GOT3 (cell line): Measurements from ENCODE around the gene LPO.

Experiments
- DNase-seq: peaks from one replicate; lab custom pipeline; 2025; ENCODE audit warnings: mixed read lengths; lab: John Stamatoyannopoulos, UW

Gene LPO

DNA sequence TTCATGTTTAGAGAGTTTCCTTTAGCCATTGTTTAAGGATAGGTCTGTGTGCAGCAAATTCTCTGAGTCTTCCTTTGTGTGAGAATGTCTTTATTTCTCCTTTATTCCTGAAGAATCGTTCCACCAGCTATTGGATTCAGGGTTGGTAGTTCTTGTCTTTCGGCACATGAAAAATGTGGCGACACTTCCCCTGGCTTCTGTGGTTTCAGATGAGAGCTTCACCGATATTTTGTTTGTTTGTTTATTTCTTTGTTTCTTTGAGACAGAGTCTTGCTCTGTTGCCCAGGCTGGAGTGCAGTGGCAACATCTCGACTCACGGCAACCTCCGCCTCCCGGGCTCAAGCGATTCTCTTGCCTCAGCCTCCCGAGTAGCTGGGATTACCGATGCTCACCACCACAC lies 23.8 kb downstream of the LPO start:
- DNase-seq = no peak

DNA sequence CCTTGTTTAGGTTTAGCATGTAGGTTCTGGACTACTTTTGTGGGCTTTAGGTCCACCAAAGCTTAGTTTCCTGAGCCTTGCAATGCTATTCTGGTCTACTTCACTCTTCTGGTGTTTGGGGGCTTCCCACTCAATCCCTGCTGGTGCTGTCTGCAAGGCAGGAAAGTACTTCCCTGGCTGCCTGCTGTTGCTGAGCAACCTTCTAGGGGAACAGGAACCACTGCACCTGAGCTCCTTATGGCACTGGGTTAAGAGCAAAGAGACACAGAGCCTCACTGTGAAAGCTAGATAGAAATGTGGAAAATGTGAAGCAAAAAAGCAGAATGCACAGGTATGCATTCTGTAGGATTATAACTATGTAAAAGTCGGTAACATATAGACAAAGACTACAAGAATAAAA lies 25.4 kb downstream of the LPO start:
- no peak for DNase-seq

DNA sequence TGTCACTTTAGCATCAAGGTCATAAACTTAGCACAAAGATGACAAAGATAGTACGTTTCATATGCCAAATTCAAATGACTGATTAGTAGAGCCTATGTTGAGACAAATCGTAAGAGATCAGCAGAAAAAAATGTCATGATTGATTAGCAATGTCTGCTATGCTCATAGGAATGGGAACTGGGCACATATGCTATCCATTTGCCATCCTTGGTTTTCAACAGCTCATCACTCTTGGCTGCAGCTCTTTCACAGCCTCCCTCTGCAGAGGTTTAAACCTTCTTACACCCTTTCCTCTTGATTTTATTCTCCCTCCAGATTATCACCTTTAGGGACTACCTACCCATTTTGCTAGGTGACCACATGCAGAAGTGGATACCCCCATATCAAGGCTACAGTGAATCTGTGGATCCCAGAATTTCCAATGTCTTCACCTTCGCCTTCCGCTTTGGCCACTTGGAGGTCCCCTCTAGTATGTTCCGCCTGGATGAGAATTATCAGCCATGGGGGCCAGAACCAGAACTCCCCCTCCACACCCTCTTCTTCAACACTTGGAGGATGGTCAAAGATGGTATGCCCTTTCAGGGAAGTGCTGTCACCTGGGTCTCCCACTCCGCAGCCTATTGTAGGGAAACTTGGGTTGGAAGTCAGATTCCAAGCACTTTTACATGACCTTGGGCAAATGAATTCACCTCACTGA lies 26.2 kb downstream of the LPO start:
- DNase-seq = no peak

DNA sequence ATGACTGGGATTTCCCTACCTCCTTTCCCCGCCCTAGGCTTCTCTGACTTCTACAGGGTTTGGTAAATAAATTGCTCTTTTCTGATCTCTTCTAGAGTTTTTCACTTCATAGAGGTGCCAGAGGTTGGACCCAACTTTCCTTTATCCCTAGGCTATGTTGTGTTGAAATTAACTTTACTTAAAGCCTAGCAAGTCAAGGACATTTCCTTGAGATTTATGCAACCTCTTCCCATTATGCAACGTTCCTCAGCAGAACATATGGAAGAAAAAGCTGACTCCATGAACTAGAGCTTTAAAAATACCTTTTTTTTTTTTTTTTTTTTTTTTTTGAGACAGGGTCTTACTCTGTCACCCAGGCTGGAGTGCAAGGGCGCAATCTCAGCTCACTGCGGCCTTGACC lies 26.9 kb downstream of the LPO start:
- DNase-seq = no peak

DNA sequence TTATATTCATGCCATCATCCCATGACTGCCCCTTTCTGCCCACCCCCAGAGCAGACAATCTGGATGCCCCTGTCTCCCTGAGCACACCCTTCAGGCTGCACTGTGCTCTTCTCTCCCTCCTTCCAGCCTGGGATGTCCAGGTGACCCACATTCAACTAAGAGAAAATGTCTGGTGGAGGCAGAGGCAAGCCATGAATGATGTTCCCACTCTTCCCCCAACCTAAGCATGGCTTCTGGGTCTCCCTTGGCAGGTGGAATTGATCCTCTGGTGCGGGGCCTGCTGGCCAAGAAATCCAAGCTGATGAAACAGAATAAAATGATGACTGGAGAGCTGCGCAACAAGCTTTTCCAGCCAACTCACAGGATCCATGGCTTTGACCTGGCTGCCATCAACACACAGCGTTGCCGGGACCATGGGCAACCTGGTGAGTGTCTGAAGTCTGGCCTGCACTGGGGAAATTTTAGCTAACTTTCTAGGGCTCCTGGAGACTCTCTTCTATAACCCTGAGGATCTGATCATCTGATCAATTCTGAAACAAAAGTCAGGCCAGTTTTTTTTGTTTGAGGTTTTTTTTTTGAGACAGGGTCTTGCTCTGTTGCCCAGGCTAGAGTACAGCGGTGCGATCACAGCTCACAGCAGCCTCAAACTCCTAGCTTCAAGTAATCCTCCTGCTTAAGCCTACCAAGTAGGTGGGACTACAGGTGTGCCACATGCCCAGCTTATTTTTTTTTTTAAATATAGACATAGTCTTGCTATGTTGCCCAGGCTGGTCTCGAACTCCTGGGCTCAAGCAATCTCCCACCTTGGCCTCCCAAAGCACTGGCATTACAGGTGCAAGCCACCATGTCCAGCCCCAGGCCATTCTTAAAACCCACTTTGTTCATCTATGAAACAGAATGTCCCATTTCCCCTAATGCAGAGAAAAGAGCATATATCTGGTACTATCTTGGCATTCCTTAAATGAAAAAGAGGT lies 27.8 kb downstream of the LPO start:
- DNase-seq = no peak

DNA sequence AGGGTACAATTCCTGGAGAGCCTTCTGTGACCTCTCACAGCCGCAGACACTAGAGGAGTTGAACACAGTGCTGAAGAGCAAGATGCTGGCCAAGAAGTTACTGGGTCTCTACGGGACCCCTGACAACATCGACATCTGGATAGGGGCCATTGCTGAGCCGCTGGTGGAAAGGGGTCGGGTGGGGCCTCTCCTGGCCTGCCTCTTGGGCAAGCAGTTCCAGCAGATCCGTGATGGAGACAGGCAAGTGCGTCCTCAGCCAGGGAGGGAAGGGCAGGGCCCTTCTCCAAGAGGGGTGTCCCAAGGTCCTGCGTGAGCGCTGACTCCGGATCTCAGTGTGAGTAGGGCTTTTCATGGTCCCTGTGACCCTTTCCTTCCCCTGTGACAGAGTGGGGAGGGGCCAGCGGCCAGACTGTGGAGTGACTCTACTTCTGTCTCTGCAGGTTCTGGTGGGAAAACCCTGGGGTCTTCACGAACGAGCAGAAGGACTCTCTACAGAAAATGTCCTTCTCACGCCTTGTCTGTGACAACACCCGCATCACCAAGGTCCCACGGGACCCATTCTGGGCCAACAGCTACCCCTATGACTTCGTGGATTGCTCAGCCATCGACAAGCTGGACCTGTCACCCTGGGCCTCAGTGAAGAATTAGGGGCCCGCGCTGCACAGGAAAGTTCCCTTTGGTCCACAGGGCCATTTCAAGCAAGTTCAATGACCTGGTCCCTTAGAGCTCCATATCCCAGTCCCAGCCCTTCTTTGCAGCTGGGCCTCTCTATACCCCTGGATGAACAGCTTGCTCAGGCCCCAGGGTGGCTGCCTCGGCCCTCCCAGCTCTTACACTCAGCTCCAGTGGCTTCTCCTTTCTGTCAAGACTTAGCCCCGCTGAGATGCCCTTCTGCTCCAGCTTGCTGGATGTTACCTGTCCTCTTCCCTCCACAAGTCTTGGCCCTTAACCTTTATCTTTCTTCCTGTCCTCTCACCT lies 29.3 kb downstream of the LPO start:
- DNase-seq = no peak

DNA sequence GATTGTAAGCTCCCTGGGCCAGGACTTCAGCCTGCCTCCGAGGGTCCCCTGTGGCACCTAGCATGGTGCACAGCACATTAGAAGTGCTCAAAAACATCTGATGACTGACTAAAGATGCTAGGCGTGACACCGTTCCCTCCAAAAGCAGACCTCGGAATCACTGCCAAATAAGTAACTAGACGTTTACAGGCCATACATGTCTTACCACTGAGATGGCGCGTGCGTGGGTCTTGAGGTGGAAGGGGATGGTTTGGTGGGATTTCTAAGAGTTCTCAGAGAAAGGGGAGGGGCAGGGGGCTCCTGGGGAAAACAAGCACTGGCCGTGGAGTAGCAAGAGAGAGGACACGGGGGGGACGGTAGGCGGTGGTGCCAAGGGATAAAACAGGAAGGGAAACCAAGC lies 29.9 kb downstream of the LPO start:
- DNase-seq = no peak

DNA sequence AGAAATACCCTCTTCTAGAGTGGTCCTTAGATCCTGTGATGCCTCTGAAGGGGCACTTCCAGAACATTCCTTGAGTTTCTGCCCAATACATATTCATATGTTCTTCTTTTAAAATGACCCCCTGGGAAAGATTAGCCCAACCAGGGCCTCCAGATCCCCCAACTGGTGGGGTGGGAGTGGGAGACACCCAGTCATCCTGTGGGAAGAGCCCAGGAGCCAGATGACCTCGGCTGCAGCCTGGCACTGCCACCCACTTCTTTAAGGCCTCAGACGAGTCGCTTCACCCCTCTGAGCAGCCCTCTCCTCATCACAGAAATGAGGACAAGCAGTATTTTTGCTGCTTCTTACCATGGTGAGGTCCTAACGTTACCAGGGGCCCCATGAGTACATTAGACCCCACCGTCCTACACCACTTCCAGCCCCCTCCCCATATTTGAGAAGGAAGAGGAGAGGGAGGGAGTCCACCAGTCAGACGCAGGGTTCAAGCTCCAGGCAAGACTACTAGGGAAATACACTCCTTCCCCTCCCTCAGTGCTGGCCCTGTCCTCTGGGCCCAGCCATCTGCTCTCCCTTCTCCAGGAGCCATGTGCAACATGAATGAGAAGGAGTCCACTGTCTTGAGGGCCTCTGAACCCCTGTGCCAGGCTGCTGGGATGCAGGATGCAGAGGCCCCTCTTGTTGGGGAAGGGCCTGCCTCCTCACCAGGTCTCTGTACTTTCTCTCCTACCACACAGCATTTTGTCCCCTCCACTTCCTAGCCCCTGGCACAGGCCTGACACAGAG lies 30.6 kb downstream of the LPO start:
- no peak for DNase-seq

DNA sequence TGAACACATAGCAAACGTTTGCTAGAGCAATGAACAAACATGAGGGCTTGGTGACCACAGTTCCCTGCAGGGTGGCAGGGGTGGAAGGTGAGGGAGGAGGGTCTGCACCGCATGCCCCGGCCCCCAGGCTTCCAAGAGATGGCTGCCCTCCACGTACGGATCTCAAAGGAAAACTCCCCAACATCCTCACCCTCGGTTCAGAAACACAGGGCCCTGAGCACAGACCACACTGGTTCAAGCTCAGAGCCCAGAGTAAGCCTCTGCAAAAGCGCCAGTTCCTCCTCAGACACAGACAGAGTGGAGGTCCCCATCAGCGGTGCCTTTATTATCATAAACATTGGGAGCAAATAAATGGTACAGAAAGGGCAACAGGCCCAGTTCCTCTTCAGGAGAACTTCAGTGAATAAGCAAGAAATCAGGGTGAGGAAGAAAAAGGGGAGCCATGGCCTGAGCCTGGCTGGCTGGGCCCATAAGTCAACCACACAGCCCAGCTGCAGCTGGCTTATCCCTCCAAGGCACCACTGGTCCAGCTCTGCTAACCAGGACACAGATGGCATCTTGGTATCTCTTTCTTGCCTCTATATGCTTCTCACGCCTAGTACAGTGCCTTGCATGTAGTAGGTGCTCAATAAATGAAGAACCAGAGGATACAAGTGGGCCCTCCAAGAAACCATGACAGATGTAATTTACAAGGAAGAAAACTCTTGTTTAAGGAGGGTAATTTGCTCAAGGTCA lies 31.3 kb downstream of the LPO start:
- no peak for DNase-seq

DNA sequence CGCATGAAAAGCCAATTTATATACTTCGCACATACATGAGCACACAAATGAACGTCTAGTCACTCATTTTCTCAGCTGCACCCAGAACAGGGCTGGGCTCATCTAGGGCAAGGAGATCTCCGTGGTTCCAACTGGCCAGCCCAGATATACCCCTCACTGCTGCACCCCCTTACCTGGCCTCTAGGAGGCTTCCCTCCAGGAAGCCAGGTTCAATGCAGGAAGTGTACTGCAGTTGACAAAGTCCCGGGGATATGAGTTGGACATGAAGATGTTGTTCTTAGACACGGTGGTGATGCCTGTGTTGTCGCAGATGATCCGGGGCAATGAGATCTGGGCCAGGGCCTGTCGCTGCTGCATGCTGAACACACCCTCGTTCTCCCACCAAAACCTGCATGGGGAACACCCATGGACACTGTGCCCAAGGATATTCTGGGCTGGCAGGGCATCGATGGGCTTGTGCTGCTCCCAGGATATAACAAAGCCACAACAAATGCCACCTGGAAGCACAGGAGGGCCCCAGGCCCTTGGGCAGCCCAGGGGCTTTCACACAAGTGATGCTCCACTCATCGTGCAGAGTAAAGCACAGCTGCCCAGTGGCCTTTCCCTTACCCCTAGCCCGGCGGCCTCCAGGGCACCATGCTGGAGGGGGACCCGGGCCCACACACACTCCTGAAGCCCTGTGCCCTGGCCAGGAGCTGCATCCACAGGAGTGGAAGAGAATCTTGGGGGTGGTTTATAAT lies 32.3 kb downstream of the LPO start:
- DNase-seq = no peak

DNA sequence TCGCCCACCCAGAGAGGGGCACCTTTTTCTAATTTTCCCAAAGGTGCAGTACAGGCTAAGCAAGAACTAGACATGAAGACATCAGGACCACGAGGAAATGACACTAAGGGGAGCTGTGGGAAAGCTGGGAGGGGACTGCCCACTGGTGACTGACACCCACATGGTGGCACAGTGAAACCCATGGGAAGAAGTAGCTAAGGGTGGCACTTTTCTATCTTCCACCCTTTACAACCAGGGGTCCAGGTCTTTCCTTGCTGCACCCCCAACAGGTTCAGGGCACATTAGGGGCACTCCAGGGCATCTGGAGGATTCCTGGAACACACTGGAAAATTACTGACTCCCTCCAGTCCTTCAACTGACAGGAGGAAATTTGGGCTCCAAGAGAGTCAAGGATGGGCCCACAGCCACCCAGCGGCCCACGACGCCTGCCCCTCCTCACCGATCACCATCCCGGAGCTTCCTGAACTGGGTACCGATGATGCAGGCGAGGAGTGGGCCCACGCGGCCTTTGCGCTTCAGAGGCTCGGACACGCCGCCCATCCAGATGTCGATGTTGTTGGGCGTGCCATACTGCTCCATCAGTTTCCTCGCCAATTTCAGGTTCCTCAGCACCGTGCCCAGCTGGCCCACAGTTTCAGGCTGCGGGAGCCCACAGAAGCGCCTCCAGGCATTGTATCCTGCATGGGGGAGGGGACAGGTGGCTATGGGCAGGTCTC lies 33.0 kb downstream of the LPO start:
- no peak for DNase-seq

DNA sequence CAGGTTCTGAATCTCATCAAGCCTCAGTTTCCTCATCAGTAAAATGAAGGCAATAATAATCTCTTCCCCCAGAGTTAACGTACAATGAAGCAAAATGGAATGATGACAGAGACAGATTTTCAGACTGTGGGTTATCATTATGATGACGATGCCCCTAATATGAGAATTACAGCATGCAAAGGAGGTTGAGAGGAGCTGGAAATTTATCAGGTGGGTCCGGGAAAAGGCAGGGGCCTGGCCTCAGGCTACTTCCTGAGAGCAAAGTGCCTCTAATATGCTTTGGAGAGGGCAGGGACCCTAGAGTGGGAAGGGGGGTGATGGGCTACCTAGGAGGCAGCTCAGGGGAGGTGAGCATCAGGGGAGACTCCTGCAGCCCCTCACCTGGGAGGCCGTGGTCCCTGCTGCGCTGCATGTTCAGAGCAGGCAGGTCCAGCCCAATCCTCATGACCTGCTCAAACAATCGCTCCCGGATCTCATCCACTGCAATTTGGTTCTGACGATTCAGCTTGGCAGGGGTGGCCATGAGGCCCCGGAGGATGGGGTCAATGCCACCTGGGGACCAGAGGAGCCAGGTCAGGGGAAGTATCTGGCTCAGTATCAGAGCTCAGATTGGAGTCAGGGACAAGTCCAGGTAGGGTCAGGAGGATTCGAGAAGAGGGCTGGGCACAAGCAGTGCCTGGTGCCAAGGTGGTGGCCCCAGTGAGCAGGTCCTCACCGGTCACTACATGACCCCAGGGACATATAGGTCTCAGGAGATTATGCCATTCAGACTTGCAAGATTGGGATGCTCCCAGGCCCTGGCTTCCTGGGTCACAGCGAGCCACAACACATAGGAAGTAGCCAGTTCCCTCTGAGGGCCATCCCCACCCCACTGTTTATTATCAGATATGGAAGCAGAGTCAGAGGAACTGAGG lies 34.2 kb downstream of the LPO start:
- no peak for DNase-seq

DNA sequence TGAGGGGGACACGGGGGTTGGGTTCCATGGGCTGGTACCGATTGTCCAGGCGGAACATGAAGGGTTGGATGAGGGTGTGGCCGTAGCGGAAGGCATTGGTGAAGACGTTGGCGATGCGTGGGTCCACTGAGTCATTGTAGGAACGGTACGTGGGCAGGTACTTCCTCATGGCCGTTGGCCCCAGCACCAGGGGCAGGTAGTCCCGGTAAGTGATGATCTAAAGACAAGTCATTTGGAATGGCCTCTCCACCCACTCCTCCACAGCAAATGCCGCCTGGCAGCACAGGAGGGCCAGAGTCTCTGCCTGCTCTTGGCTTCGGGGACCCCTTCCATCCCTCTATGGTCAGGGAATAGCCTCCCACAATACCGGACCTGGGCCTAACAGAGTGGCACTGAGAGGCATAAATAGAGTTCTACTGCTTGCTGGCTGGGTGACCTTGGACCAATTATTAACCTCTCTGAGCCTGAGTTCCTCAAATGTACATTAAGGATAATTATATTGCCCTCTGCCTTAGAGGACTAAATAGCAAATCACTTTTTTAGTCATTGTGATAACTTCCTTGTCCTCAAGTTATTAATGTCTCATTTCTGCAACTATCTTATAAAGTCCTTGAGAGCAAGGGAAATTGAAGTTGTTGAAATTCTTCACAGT lies 35.2 kb downstream of the LPO start:
- DNase-seq = no peak

DNA sequence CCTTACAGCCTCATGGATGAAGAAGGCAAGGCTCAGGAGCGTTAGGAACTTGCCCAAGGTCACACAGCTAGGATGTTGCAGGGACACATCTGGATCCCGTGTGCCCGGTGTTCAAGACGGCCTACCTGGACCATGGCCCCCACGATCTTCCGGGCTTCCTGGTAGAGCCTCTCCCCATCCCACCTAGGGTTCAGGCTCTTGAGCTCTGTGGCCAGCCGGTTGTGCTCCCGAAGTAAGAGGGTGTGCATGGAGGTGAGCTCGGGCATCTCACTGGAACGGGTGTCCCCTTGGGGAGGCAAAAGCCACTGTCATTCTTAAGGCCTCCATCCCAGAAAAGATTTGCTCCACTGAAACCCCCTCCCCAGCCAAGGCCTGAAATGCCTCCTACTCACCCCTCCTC lies 37.0 kb downstream of the LPO start:
- DNase-seq = no peak

DNA sequence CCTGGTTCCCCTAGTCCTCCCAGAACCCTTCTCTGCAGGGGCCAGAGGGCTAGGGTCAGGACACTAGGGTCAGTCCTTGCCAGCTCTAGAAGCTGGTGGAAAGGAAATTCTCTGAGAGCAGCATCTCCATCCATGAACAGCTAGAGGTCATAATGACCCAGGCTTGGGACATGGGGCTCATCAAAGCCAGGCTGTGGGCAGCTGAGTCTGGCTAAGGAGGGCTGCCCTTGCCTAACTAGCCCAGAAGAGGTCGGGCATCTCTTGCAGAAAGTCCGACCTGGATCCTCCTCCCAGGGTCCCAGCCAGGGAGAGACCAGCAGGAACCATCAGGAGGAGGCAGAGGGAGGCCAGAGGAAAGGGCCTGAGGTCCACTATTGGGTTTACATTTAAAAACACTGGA lies 38.0 kb downstream of the LPO start:
- no peak for DNase-seq

DNA sequence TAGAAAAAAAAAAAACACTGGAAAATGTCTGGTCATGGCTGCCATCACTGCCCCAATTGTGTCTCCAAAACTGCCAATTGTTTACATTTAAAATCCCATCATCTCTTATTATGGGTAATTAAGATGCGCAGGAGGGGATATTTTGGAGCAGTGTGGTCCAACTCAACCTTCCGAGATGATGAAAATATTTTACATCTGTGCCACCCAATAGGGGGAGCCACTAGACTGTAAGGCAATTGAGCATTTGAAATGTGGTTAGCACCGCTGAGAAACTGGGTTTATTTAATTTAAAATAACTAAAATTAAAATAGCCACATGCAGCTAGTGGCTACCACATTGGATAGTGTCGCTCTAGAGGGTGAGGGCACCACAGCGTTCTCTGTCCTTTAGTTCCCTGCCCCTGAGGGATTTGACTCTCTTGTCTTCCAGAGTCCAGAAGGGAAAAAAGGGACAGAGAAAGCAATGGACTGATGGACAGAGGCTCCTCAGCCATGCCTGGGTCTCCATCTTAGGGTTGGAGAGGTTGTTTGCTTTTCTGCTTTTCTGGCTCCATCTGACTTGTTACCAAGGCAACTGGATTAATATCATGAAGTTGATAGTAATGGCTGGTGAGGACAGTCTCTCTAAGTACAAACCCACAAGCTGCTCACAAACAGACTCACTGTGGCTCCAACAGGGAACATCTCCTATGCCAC lies 38.9 kb downstream of the LPO start:
- DNase-seq = no peak
